T-helper 22 cell (primary cell): ENCODE measurements around the gene NDUFAF7.
"Not testable (repeated sequence)": the region's sequence is repeated elsewhere in the genome, so short reads cannot be mapped to it uniquely, and the experiment has no call there.

Source experiments
- DNase-seq: peaks from one replicate; pipeline ENCODE4 v3.0.0-alpha.2; 2020; ENCODE audit warnings: low read depth

Gene NDUFAF7

DNA sequence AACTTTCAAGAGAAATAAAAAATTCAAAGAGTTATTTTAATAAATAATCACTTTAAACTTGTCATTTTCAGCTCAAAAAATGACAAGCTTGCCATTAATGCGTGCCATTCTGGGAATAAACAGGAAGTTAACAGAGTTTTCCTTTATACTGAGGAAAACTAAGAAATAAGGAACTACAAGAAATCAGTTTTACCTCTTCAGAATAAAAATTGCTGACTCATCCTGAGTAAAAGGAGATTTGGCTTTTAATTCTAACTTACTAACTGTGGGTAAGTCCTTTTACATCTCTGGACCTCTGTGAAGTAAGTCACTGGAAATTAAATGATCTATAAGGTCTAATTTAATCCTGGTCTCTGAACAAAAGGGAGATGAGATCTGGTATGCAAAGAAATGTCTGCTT lies 16.2 kb upstream of the NDUFAF7 start:
- no peak for DNase-seq

DNA sequence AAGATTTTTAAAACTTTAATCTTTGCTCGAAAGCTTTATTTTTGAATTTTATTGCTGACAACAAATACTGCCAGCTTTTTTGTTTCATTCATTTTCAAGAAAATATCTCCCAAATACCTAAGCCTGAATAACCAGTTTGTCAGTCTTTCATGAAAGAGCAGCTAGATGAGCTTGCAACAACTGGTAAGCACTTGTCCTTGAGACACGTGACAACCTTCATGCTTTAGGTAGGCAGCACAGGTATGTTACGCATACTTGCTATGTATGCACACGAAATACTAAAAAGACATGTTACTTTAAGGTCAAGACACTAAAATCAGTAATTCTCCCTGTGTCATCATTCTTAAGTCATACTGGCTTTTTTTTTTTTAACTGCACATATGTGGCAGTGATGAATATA lies 12.4 kb upstream of the NDUFAF7 start:
- DNase-seq: no peak

DNA sequence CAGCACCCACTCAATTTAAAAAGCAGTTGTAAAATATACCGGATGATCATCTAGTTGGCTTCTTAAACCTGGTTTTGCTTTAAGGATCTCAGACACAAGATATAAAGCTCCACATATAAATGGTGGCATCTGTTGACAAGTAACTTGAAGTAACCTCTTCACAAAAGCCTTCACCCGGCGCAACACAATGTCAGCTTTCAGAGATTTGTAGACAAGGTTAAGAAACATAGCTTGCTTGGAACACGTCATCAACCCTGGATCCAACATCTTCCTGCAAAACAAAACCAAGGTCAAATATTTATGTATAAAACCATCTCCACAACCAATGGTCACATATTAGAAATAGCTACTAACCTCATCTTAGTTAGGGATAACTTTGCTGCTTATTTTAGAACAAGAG lies 8.3 kb upstream of the NDUFAF7 start:
- no peak for DNase-seq

GRCh38 chr2:37224063-37224462 lies 7.4 kb upstream of the NDUFAF7 start:
- no peak for DNase-seq

DNA sequence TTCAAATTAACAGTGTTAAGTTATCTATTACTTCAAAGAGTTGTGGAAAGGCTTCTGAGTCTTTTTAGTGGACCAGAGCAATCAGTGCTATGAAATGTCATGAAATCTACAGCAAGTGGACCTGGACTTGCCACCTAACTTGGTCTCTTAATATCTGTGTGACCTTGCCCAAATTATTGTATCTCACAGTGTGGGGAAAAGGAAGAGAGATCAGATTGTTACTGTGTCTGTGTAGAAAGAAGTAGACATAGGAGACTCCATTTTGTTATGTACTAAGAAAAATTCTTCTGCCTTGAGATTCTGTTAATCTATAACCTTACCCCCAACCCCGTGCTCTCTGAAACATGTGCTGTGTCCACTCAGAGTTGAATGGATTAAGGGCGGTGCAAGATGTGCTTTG lies 6.3 kb upstream of the NDUFAF7 start:
- not testable (repeated sequence) for DNase-seq

- DNase-seq: no peak
Measured at GRCh38 chr2:37226863-37227262, 4.6 kb upstream of the NDUFAF7 start.

- DNase-seq: no peak
Measured at GRCh38 chr2:37228788-37229187, 2.7 kb upstream of the NDUFAF7 start.

DNA sequence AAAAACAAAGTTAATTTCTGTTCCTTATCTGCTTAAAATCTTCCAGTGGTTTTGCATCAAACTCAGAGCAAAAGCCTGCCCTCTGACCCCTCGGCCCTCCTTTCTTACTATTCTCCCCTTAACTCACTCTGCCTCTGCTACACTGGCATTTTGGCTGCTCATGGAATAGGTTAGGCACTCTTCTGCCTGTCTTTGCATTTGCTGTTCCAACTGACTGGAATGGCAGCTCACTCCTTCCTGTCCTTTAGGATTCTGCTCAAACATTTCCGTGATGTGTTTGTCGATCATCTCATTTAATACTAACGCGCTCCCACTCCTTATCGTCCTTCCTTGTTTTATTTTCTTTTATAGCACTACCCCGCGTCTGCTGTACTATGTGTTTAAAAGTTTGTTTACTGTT lies 877 bp upstream of the NDUFAF7 start:
- DNase-seq: no peak

- no peak for DNase-seq
Measured at GRCh38 chr2:37232131-37232933, 874 bp downstream of the NDUFAF7 start.

- DNase-seq: no peak
Measured at GRCh38 chr2:37243435-37243834, 12.0 kb downstream of the NDUFAF7 start.

DNA sequence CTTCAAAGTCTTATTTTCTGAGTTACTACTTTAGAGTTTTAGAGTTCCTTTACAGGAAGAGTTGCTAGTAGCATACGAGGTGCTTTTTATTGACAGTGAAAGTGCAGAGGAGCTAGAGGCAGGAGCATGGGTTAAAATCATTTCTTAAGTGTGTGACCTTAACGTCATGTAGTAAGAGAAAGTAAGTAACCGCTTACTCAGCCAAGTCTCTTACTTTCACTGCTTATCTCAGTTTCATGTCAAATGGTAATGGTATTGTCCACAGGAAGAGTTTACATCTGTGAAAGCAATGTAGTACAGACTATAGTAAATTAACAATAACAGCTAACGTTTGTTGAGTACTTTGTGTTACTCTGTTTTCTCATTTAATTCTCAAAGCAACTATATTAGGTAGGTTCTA lies 12.6 kb downstream of the NDUFAF7 start:
- DNase-seq: no peak

DNA sequence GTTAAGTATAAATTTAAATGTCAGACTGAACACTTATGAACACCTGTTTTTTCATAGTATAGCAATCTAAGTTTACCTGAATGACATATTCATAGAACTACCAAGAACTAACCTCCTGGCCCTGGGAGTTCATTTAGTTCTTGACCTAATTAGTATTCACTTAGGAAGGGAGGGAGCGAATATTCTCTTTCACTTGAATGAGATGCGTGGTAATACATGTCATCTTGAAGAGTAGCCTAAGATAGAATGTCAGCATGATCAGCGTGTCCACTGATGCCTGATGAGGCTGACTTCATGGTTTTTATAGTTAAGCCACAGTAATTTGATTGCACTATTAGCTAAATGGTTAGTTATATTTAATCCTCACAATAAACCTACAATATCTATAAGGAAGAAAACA lies 13.3 kb downstream of the NDUFAF7 start:
- no peak for DNase-seq

- DNase-seq: no peak
Measured at GRCh38 chr2:37246205-37246604, 14.7 kb downstream of the NDUFAF7 start.

DNA sequence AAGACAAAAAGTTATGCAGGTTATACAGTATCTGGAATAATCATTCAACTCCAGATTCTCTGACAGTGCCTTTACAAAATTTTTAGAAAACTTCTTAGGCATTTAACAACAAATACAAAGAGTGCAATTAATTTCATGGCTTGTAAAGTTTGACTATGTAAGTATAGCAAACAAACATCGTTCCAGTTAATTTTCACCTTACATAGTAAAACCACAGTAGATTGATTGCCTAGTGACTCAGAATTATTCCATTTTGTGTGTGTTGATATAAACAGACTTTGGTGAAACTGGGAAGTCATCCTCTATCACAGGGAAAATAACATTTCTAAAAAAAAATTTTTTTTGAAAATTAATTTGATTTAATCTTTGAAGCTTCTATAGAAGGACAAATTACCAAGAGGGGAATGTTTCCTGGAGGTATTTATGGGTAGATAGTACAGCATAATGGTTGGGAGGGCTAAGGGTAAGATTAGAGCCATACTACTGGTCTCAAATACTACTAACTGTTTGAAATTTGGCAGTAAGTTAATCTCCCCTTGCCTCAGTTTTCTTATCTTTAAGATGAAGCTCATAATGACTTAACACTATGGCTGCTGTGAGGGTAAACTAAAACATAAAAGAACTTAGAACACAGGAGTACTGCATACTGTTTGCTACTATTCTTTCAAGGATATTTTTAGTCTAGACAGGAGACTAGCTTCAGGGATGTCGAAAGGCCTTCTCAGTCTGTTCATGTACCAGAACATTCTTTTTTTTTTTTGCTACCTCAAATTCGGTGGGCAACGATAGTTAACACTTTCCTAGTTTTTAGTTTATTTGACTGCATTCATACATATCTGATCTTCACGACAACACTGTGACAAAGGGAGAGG lies 19.6 kb downstream of the NDUFAF7 start:
- DNase-seq: no peak

GRCh38 chr2:37262522-37262921 lies 31.1 kb downstream of the NDUFAF7 start:
- no peak for DNase-seq

GRCh38 chr2:37263839-37264238 lies 32.4 kb downstream of the NDUFAF7 start:
- no peak for DNase-seq

GRCh38 chr2:37267685-37268084 lies 36.2 kb downstream of the NDUFAF7 start:
- no peak for DNase-seq

DNA sequence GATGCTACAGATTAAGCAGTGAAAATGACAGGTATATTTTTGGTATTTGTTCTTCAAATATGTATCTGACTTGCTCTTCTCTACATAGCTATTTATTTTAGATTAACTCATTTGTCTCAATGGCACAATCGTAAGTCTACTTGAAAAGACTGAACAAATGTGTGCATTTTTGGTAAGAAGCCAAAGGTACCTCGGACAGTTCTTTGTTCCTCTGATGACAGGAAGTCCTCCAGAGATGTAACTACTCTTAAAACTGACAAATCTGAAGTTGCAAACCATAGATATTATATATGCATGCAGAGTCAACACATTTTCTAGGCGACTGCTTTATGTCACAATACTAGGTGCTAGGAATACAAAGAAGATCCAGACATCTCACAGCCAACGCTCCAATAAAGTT lies 36.7 kb downstream of the NDUFAF7 start:
- no peak for DNase-seq

GRCh38 chr2:37271376-37272067 lies 40.1 kb downstream of the NDUFAF7 start:
- DNase-seq: no peak

DNA sequence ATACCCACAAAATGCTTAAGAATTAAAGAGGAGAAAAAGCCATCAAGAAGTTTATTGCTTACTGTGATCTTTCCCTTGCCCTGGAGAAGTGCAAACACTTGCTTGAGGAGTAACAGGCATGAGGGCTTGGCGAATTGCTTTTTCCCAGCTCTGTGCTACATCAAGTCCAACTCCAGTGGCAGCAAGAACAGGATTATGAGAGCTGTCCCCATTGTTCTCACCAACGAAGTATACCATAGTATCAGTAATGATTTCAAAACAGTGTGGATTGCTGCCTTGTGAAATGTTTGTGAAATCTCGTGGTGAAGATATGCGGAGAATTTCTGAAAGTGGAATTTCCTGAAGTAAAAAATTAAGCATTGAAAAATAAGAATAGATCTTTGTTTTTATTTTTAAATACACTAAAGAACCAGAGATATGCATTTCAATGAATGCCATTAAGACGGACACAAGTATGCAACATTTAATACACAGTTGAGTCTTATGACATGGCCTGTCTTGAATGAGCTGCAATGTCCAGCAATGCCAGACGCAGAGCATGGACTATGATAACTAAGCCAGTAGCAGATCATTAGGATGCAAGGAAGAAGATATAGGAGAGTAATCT lies 43.0 kb downstream of the NDUFAF7 start:
- DNase-seq: no peak

DNA sequence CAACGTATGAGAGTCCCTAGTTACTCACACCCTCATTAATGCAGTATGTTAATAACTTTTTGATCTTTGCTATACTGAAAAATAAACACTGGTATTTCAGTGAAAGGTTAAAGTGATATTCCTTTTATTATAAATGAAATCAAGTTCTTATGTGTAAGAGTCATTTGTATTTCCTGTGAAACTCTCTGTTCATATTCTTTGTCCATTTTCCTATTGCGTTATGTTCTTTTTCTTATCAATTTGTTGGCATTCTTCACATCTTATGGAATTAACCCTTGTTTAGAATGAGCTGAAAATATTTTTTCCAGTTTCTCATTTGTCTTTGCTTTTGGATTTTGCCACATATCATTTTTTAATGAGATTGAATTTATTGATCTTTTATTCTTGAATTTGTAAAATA lies 44.8 kb downstream of the NDUFAF7 start:
- DNase-seq: no peak

- no peak for DNase-seq
Measured at GRCh38 chr2:37281916-37282315, 50.5 kb downstream of the NDUFAF7 start.
